ENCODE results near the gene ZNF284. TPM values are rescaled to one million over a fixed set of nuclear protein-coding genes. Genes with fewer than 3 reads are reported as not detected.

Gene ZNF284
- total RNA-seq, 1 experiment from 2014 or later: 2.6 TPM

- Histone ChIP-seq H3K4me2 (ENCODE audit: insufficient read depth, insufficient read length, low read length) (peak within 1 kb of the TSS; percentile 62), H3K23me2 (ENCODE audit: insufficient read length, low read depth, low read length, poor library complexity, severe bottlenecking) (peaks cover 12% of the 10 kb centered on the region), H2BK20ac (ENCODE audit: low read depth, low read length, poor library complexity, severe bottlenecking) (no peak within 1 kb of the TSS), H3T11ph (ENCODE audit: low read length) (no peak within 1 kb of the TSS), H2AK5ac (ENCODE audit: insufficient read length, low read length) (no peak within 1 kb of the TSS), H3K9me3 (ENCODE audit: control insufficient read depth, low read depth, low read length) (no peaks in the 10 kb centered on the region), H3K27me3 (ENCODE audit: insufficient read depth, low read length) (no peaks in the 10 kb centered on the region), H3K9ac (ENCODE audit: extremely low read depth, insufficient read length, low read length) (peak within 1 kb of the TSS; percentile 68), H2BK12ac (ENCODE audit: insufficient read length, low read depth, low read length) (no peak within 1 kb of the TSS), H4K5ac (ENCODE audit: insufficient read length, low read depth, low read length) (no peak within 1 kb of the TSS), H3K56ac (ENCODE audit: insufficient read length, low read depth, low read length) (no peak within 1 kb of the TSS), H4K91ac (ENCODE audit: insufficient read length, low read depth, low read length) (no peak within 1 kb of the TSS), H3K79me2 (ENCODE audit: insufficient read depth, low read length) (no peaks in the 10 kb centered on the region), H3K4ac (ENCODE audit: low read depth, low read length) (no peak within 1 kb of the TSS), H3K4me1 (ENCODE audit: insufficient read depth, low read length) (no peaks in the 10 kb centered on the region), H3K27ac (ENCODE audit: insufficient read length, low read depth, low read length) (no peak within 1 kb of the TSS), H3K14ac (ENCODE audit: insufficient read depth, low read length) (no peak within 1 kb of the TSS), H2AFZ (ENCODE audit: low read length) (peak within 1 kb of the TSS; percentile 84), H3K23ac (ENCODE audit: insufficient read length, low read depth, low read length) (no peak within 1 kb of the TSS), H4K8ac (replicated peaks; ENCODE audit: insufficient read length, low read depth, low read length) (no peak within 1 kb of the TSS), H4K20me1 (ENCODE audit: control insufficient read depth, insufficient read depth, insufficient read length) (no peaks in the 10 kb centered on the region), H2BK5ac (ENCODE audit: insufficient read length, low read length) (no peak within 1 kb of the TSS), H2BK15ac (ENCODE audit: low read depth, low read length) (no peak within 1 kb of the TSS), H2BK120ac (ENCODE audit: low read depth, low read length, poor library complexity, severe bottlenecking) (no peak within 1 kb of the TSS), H3K18ac (ENCODE audit: insufficient read length, low read depth, low read length) (no peak within 1 kb of the TSS), H3K79me1 (ENCODE audit: insufficient read depth, low read depth, low read length, poor library complexity, severe bottlenecking) (no peaks in the 10 kb centered on the region)
- DNase-seq: peak; percentile 94
- peak within 1 kb of the TSS; percentile 64 to 96 (median 87); a peak in 5 of 7 replicates for H3K27ac Mint-ChIP-seq
- H3K27me3 Mint-ChIP-seq (ENCODE audit: low read depth): peaks cover 5% of the 10 kb centered on the region
- H3K4me3 Mint-ChIP-seq: peak within 1 kb of the TSS; percentile 99
- WGBS (ENCODE audit: extremely low coverage, insufficient read length, low lambda C conversion rate): no CpG with 5 or more reads among the region's 50 CpGs
- 0 out of 5 replicates have a peak, but pooled peaks cover 0 to 3% of the 10 kb centered on the region in 2 experiments for H3K9me3 Mint-ChIP-seq
- H3K36me3 Mint-ChIP-seq (ENCODE audit: insufficient read depth in 1 of 3, low read depth in 3 of 3): peaks cover 0 to 15% (median 9%) of the 10 kb centered on the region in 3 experiments; a peak in 6 of 7 replicates
- TF ChIP-seq CTCF (conservative IDR thresholded peaks at IDR 0.05): no peak
- peaks cover 4 to 5% of the 10 kb centered on the region in 2 experiments for H3K4me1 Mint-ChIP-seq
These were observed 22.2 kb downstream of the ZNF284 start, which contains the start of gene ZNF224 for GRCh38 chr19:44093931-44094765. TSS of gene ZNF224 (plus strand) at chr19:44094361. CDS start at chr19:44097874, 3,513 bp downstream.

All from H9 (cell line).